A673 (cell line): ENCODE data around the gene PCSK7. TPM values are rescaled to one million over a fixed set of nuclear protein-coding genes. Genes with fewer than 3 reads are reported as not detected.

ENCODE experiments used
- BruUV-seq: library from RNA; stranded (reverse); fragments of 400-500 nt; replicated peaks from 2 replicates; lab custom pipeline; 2021; lab: Mats Ljungman, UMichigan
- CTCF ChIA-PET: fragments of 300-600 bp; sonication (Branson Sonifier 250); formaldehyde crosslinking; loops from one replicate; lab custom pipeline; 2022; ENCODE audit warnings: antibody characterized with exemption; lab: Charles Lee
- POLR2A ChIA-PET: fragments of 300-600 bp; sonication (Branson Sonifier 250); formaldehyde crosslinking; loops from one replicate; lab custom pipeline; 2022; ENCODE audit warnings: antibody characterized with exemption; ENCODE audit not compliant: low non-redundant PET; lab: Charles Lee
- DNase-seq: peaks from one replicate; pipeline ENCODE4 v3.0.0-alpha.2; 2015; ENCODE audit warnings: low spot score
- H3K27ac ChIP-seq: fragments of 200-600 bp; sonication (generic); 2 replicates; pipeline ENCODE4 v1.5.1; 2016; ENCODE audit warnings: mixed run types, low read depth, mild to moderate bottlenecking, mixed read lengths, antibody characterized with exemption, low read length; ENCODE audit not compliant: poor library complexity, severe bottlenecking
- H3K27me3 ChIP-seq: fragments of 200-600 bp; sonication (generic); replicated peaks from 2 replicates; pipeline ENCODE4 v1.6.1; 2017; ENCODE audit warnings: mixed run types, low read depth, mild to moderate bottlenecking, mixed read lengths, antibody characterized with exemption, low read length; ENCODE audit not compliant: insufficient read depth, poor library complexity
- H3K36me3 ChIP-seq: fragments of 200-600 bp; sonication (generic); 2 replicates; pipeline ENCODE4 v1.6.1; 2016; ENCODE audit warnings: mixed run types, mild to moderate bottlenecking, mixed read lengths, antibody characterized with exemption, low read length; ENCODE audit not compliant: insufficient read depth, poor library complexity, severe bottlenecking
- H3K4me1 ChIP-seq: fragments of 200-600 bp; sonication (generic); 2 replicates; pipeline ENCODE4 v1.6.1; 2017; ENCODE audit warnings: mixed run types, mild to moderate bottlenecking, mixed read lengths, antibody characterized with exemption, low read length; ENCODE audit not compliant: insufficient read depth, poor library complexity, severe bottlenecking
- H3K4me3 ChIP-seq: fragments of 200-600 bp; sonication (generic); 2 replicates; pipeline ENCODE4 v1.5.1; 2016; ENCODE audit warnings: low read depth, mixed run types, mild to moderate bottlenecking, mixed read lengths, low read length; ENCODE audit not compliant: poor library complexity, severe bottlenecking
- H3K9me3 ChIP-seq: fragments of 200-600 bp; sonication (generic); 2 replicates; pipeline ENCODE4 v1.6.1; 2016; ENCODE audit warnings: mixed run types, low read depth, mild to moderate bottlenecking, mixed read lengths, antibody characterized with exemption, low read length; ENCODE audit not compliant: poor library complexity, severe bottlenecking
- EZH2 ChIP-seq: fragments of 200-600 bp; sonication (generic); IDR thresholded peaks from 2 replicates; pipeline ENCODE4 v1.6.1; 2017; ENCODE audit warnings: borderline replicate concordance, low read depth, mild to moderate bottlenecking, mixed read lengths, antibody characterized with exemption, low read length; ENCODE audit not compliant: poor library complexity, severe bottlenecking
- intact Hi-C: fragments of 100-400 bp; cut with micrococcal nuclease; formaldehyde crosslinking; loops from one replicate; pipeline ENCODE4 v1.10.0; 2022; ENCODE audit not compliant: unreplicated experiment
- total RNA-seq: library from RNA; stranded (reverse); gene quantifications from 2 replicates; pipeline ENCODE4 v1.2.3, GENCODE V29; 2021
- TF ChIP-seq, protein P1 (sequence below): fragments of 300-800, 200-600 bp; sonication (generic); conservative IDR thresholded peaks from 2 replicates; pipeline ENCODE4 v1.5.1; 2017; ENCODE audit warnings: low read depth, mild to moderate bottlenecking, antibody characterized with exemption, low read length, moderate library complexity, mixed read lengths

Gene PCSK7
- total RNA-seq, 1 experiment from 2014 or later = 49.0 TPM

DNA sequence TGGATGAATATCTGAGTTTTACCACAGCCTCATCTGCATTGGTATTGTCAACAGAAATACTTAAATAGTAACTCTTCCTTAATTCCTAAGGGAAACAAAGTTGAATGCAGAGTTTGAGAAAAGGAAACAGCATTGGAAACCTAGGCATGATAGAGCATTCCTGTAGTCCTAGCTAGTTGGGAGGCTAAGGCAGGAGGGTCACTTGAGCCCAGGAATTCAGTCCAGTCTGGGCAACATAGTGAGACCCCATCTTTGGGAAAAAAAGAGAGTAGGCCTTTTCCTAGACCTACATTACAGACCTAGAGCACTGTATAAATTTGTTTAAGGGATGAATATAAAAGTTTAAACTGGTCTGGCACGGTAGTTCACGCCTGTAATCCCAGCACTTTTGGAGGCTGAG is 74.4 kb downstream of the PCSK7 start:
- no peak overlapping the region for H3K4me3 ChIP-seq
- no TSS peak for BruUV-seq
- no peaks in the 10 kb centered on the region for H3K27me3 ChIP-seq
- H3K4me1 ChIP-seq = no peaks in the 10 kb centered on the region
- H3K36me3 ChIP-seq = peaks cover 72% of the 10 kb centered on the region
- POLR2A ChIA-PET = no interaction called here
- TF ChIP-seq, protein P1, sequence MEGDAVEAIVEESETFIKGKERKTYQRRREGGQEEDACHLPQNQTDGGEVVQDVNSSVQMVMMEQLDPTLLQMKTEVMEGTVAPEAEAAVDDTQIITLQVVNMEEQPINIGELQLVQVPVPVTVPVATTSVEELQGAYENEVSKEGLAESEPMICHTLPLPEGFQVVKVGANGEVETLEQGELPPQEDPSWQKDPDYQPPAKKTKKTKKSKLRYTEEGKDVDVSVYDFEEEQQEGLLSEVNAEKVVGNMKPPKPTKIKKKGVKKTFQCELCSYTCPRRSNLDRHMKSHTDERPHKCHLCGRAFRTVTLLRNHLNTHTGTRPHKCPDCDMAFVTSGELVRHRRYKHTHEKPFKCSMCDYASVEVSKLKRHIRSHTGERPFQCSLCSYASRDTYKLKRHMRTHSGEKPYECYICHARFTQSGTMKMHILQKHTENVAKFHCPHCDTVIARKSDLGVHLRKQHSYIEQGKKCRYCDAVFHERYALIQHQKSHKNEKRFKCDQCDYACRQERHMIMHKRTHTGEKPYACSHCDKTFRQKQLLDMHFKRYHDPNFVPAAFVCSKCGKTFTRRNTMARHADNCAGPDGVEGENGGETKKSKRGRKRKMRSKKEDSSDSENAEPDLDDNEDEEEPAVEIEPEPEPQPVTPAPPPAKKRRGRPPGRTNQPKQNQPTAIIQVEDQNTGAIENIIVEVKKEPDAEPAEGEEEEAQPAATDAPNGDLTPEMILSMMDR = no peak
- no peak for TF ChIP-seq EZH2
- CTCF ChIA-PET = no interaction called here
- intact Hi-C loops = no loop called here
- no peak overlapping the region for H3K27ac ChIP-seq
- H3K9me3 ChIP-seq = no peaks in the 10 kb centered on the region
- no peak for DNase-seq

DNA sequence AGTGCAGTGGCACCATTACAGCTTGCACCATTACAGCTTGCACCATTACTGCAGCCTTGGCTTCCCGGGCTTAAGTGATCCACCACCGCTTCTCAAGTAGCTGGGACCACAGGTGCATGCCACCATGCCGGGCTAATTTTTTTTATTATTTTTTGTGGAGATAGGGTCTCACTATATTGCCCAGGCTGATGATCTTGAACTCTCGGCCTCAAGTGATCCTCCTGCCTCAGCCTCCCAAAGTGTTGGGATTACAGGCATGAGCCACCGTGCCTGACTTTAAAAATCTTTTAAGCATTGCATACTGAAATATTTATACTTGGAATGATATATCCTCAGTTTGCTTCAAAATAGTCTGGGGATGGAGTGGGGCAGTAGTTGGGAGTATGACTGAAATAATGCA is 77.4 kb downstream of the PCSK7 start:
- ChIA-PET CTCF (no interaction called here), POLR2A (no interaction called here)
- Histone ChIP-seq H3K36me3 (peaks cover 52% of the 10 kb centered on the region), H3K4me1 (no peaks in the 10 kb centered on the region), H3K27me3 (no peaks in the 10 kb centered on the region), H3K4me3 (no peak overlapping the region), H3K9me3 (no peaks in the 10 kb centered on the region), H3K27ac (no peak overlapping the region)
- DNase-seq = no peak
- no TSS peak for BruUV-seq
- no peak for TF ChIP-seq EZH2
- TF ChIP-seq, protein P1 = no peak
- intact Hi-C loops = no loop called here

Other genes starting within 250 kb of the PCSK7 start
- 71.9 and 81.7 TPM in 2 replicates for gene SIK3, start 133.6 kb downstream of the PCSK7 start, total RNA-seq
- 153 and 160 TPM in 2 replicates for gene PAFAH1B2, start 87.8 kb downstream of the PCSK7 start, total RNA-seq
- 33.5 and 43.6 TPM in 2 replicates for gene SIDT2, start 53.3 kb downstream of the PCSK7 start, total RNA-seq
- 19.4 and 27.2 TPM in 2 replicates for gene TAGLN, start 32.7 kb downstream of the PCSK7 start, total RNA-seq
- gene RNF214, start 598 bp upstream of the PCSK7 start, total RNA-seq = 37.8 and 50.3 TPM in 2 replicates
- 13.7 and 18.0 TPM in 2 replicates for gene BACE1-AS, start 59.3 kb upstream of the PCSK7 start, total RNA-seq
- 13.7 and 15.0 TPM in 2 replicates for gene BACE1, start 84.2 kb upstream of the PCSK7 start, total RNA-seq
- gene CEP164, start 95.8 kb upstream of the PCSK7 start, total RNA-seq = 39.4 and 43.3 TPM in 2 replicates